ENCODE results near the gene HS3ST3A1.

DNA sequence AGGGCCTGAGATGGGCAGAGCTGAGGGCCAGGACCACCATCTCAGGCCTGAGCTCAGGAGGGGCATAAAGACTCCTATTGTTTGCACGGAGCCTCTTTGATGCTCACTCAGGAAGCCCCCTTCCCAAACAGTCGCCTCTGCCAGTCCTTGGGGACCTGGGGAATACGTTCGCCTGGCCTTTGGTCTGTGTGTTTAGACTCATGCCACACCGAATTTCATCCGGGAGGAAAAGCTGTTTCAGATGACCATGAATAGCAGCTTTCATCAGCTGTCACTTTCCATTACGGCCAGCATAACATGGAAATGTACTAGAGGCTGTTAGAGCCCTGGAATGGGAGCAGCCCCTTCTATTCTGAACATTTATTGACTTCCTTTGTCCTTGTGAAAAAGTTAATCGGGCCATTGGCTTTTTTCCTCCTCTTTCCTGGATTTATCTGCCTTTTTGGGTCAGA is 139.0 kb downstream of the HS3ST3A1 start:
- TF ChIP-seq CTCF (conservative IDR thresholded peaks at IDR 0.05; ENCODE audit: low read depth, low read length) (no peak), EZH2 (IDR thresholded peaks at IDR 0.05; ENCODE audit: low read length, unreplicated experiment) (no peak)

Data from PC-3 (cell line).